ENCODE measurements around the gene ZPBP2. TPM values are rescaled to one million over a fixed set of nuclear protein-coding genes. Genes with fewer than 3 reads are reported as not detected.
A peak's percentile ranks its signal among the peaks of the same experiment; 100 is the strongest.
"Not testable (repeated sequence)": the region's sequence is repeated elsewhere in the genome, so short reads cannot be mapped to it uniquely, and the experiment has no call there.

The ZPBP2 gene
- total and polyA plus RNA-seq, 9 of the 15 experiments (the other 6 are each of a cell fraction or from before 2014, with no cell fraction given), result not detected

DNA sequence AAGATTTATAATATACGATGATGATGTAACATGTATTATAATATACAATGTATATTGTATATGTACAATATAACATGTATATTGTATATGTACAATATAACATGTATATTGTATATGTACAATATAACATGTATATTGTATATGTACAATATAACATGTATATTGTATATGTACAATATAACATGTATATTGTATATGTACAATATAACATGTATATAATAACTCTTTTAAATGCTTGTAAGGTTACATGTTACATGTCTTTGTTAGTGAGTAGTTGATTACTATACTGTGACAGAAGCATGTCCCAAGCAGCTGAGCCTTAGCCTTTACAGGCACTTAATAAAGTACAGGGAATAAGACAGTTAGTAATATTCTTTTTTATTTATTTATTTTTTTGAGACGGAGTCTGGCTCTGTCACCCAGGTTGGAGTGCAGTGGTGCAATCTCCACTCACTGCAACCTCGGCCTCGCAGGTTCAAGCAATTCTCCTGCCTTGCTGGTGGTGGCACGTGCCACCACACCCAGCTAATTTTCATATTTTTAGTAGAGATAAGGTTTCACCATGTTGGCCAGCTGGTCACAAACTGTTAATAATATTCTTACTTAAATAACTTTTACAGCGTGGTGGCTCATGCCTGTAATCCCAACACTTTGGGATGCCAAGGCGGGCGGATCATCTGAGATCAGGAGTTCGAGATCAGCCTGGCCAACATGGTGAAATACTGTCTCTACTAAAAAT, 11.9 kb upstream of the ZPBP2 start:
- H3K36me3 ChIP-seq (ENCODE audit: control insufficient read depth, insufficient read depth, low read length); BruUV-seq (replicated peaks); H3K9me1 ChIP-seq (ENCODE audit: control insufficient read depth, insufficient read depth, low read length); CTCF ChIA-PET (ENCODE audit: low intra/inter-chr PET ratio); H4K20me1 ChIP-seq (replicated peaks; ENCODE audit: control insufficient read depth, insufficient read depth, low read length); H3K79me2 ChIP-seq (ENCODE audit: control insufficient read depth, insufficient read depth, low read length); H3K27me3 ChIP-seq (ENCODE audit: control insufficient read depth in 2 of 2, insufficient read depth in 2 of 2, low read length in 2 of 2); FAIRE-seq; H3K4me1 ChIP-seq (replicated peaks in 1 of 2; ENCODE audit: control insufficient read depth in 2 of 2, insufficient read depth in 2 of 2, low read length in 2 of 2); H3K4me3 ChIP-seq; H3K9me3 ChIP-seq (replicated peaks; ENCODE audit: control insufficient read depth, insufficient read depth, low read depth, low read length); DNase-seq (ENCODE audit: extremely low read depth in 1 of 4, low spot score in 3 of 4); in situ Hi-C loops (cut with MboI); H3K9ac ChIP-seq (ENCODE audit: insufficient read depth in 1 of 2, low read depth in 2 of 2, low read length in 2 of 2); POLR2A ChIA-PET; H3K27ac ChIP-seq (ENCODE audit: extremely low read depth, low read depth, low read length); H2AFZ ChIP-seq (ENCODE audit: low read depth, low read length); intact Hi-C loops (cut with micrococcal nuclease); ATAC-seq; H3K4me2 ChIP-seq (ENCODE audit: insufficient read depth, low read length): not testable (repeated sequence)
- TF ChIP-seq NCOA2 (IDR thresholded peaks at IDR 0.05; ENCODE audit: partially characterized antibody in 2 of 2), result peak in 1 of 2 experiments; percentile 96
- 27% methylated on average over 9 of the region's 9 CpGs for WGBS (ENCODE audit: insufficient coverage, low coverage, missing lambda C conversion rate)

DNA sequence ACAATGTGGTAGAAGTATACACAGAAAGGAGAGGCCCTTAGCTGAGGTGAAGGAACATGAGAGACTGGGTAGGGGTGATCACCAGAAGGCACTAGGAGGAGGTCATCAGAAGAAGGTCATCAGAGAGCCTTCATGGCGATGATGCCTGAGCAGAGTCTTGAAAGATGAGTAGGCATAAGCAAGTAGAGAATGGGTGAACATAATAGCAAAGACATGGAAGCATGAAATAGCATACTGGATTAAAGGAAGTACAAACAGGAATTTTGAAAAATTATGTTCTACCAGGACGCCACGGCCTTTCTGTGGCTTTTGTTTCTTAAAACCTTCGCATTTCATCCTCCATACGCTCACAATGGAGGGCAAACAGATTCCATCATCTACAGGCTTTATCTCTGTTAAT, 6.8 kb upstream of the ZPBP2 start:
- intact Hi-C loops (cut with micrococcal nuclease) (no loop called here), in situ Hi-C loops (cut with MboI) (no loop called here)
- Histone ChIP-seq H3K4me2 (ENCODE audit: insufficient read depth, low read length) (no peak overlapping the region), H3K4me3 (no peak overlapping the region), H3K9me1 (ENCODE audit: control insufficient read depth, insufficient read depth, low read length) (no peaks in the 10 kb centered on the region), H2AFZ (ENCODE audit: low read depth, low read length) (no peak overlapping the region), H4K20me1 (replicated peaks; ENCODE audit: control insufficient read depth, insufficient read depth, low read length) (no peaks in the 10 kb centered on the region), H3K36me3 (ENCODE audit: control insufficient read depth, insufficient read depth, low read length) (no peaks in the 10 kb centered on the region), H3K79me2 (ENCODE audit: control insufficient read depth, insufficient read depth, low read length) (no peaks in the 10 kb centered on the region), H3K27ac (ENCODE audit: extremely low read depth, low read depth, low read length) (no peak overlapping the region), H3K4me1 (replicated peaks in 1 of 2; ENCODE audit: control insufficient read depth in 2 of 2, insufficient read depth in 2 of 2, low read length in 2 of 2) (peaks cover 0 to 6% of the 10 kb centered on the region in 2 experiments; a peak in 3 of 5 replicates), H3K27me3 (ENCODE audit: control insufficient read depth in 2 of 2, insufficient read depth in 2 of 2, low read length in 2 of 2) (peaks cover 0 to 14% of the 10 kb centered on the region in 2 experiments; a peak in 2 of 5 replicates), H3K9me3 (replicated peaks; ENCODE audit: control insufficient read depth, insufficient read depth, low read depth, low read length) (no peaks in the 10 kb centered on the region), H3K9ac (ENCODE audit: insufficient read depth in 1 of 2, low read depth in 2 of 2, low read length in 2 of 2) (no peak overlapping the region)
- no peak for FAIRE-seq
- CTCF ChIA-PET (ENCODE audit: low intra/inter-chr PET ratio), result no interaction called here
- no peak for ATAC-seq
- 16% methylated on average over 5 of the region's 5 CpGs for WGBS (ENCODE audit: insufficient coverage, low coverage, missing lambda C conversion rate)
- DNase-seq (ENCODE audit: extremely low read depth in 1 of 4, low spot score in 3 of 4), result no peak
- no TSS peak for BruUV-seq (replicated peaks)
- POLR2A ChIA-PET, result interaction anchor here (1.4 kb wide), 1 partner anchor 34 kb away, joined by 3 read pairs; no protein-coding TSS in a partner anchor
- TF ChIP-seq ZNF174 (CRISPR knock-in tag; IDR thresholded peaks at IDR 0.05) (no peak), ZNF644 (tag; IDR thresholded peaks at IDR 0.05; ENCODE audit: low read depth) (no peak), ZNF668 (CRISPR knock-in tag; IDR thresholded peaks at IDR 0.05) (no peak)
- TF ChIP-seq, protein P1, sequence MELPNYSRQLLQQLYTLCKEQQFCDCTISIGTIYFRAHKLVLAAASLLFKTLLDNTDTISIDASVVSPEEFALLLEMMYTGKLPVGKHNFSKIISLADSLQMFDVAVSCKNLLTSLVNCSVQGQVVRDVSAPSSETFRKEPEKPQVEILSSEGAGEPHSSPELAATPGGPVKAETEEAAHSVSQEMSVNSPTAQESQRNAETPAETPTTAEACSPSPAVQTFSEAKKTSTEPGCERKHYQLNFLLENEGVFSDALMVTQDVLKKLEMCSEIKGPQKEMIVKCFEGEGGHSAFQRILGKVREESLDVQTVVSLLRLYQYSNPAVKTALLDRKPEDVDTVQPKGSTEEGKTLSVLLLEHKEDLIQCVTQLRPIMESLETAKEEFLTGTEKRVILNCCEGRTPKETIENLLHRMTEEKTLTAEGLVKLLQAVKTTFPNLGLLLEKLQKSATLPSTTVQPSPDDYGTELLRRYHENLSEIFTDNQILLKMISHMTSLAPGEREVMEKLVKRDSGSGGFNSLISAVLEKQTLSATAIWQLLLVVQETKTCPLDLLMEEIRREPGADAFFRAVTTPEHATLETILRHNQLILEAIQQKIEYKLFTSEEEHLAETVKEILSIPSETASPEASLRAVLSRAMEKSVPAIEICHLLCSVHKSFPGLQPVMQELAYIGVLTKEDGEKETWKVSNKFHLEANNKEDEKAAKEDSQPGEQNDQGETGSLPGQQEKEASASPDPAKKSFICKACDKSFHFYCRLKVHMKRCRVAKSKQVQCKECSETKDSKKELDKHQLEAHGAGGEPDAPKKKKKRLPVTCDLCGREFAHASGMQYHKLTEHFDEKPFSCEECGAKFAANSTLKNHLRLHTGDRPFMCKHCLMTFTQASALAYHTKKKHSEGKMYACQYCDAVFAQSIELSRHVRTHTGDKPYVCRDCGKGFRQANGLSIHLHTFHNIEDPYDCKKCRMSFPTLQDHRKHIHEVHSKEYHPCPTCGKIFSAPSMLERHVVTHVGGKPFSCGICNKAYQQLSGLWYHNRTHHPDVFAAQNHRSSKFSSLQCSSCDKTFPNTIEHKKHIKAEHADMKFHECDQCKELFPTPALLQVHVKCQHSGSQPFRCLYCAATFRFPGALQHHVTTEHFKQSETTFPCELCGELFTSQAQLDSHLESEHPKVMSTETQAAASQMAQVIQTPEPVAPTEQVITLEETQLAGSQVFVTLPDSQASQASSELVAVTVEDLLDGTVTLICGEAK (IDR thresholded peaks at IDR 0.05), result no peak
- TF ChIP-seq, protein P1 (CRISPR knock-in tag; IDR thresholded peaks at IDR 0.05), result no peak

Data from K562 (cell line).